Left lobe of liver (tissue), 2 donors: ENCODE results near the gene SLC24A4. TPM values are rescaled to one million over a fixed set of nuclear protein-coding genes. Genes with fewer than 3 reads are reported as not detected.

Experiments used
- ATAC-seq: fragments of 200-7000 bp; cut with Tn5 transposase; one replicate; pipeline ENCODE4 v1.9.1; 2020; ENCODE audit warnings: mild to moderate bottlenecking, moderate library complexity
- DNase-seq: peaks from one replicate; pipeline ENCODE4 v3.0.0-alpha.2; 2020; ENCODE audit warnings: low spot score
- total RNA-seq: library from RNA; stranded (reverse); gene quantifications from one replicate; pipeline ENCODE4 v1.2.1, GENCODE V29; 2021
- donor health status: DM: no; HTN: no; CAD: no; lungs with moderate emphysema.
- donor health status: DM: no; HTN: yes; CAD: no.

SLC24A4 gene
- total RNA-seq, 1 donor from 2014 or later, result 0.20 TPM

GRCh38 chr14:92513966-92514843 lies 191.2 kb downstream of the SLC24A4 start:
- DNase-seq, result peak; percentile 91
- ATAC-seq, result peak; percentile 86

- DNase-seq, result no peak
- ATAC-seq, result peak; percentile 11
Measured at GRCh38 chr14:92514844-92515514, 192.0 kb downstream of the SLC24A4 start.

GRCh38 chr14:92515546-92516343 lies 192.8 kb downstream of the SLC24A4 start:
- no peak for DNase-seq

GRCh38 chr14:92516344-92516965 lies 193.5 kb downstream of the SLC24A4 start:
- no peak for DNase-seq
- ATAC-seq, result no peak

More at GRCh38 chr14:92515546-92516343, 192.8 kb downstream of the SLC24A4 start:
- no peak for ATAC-seq

- no peak for ATAC-seq
- no peak for DNase-seq
Measured at GRCh38 chr14:92516966-92517506, 194.1 kb downstream of the SLC24A4 start.

- no peak for DNase-seq
- ATAC-seq, result no peak
Measured at GRCh38 chr14:92517761-92518160, 194.8 kb downstream of the SLC24A4 start.

- ATAC-seq, result no peak
- no peak for DNase-seq
Measured at GRCh38 chr14:92519246-92520101, 196.5 kb downstream of the SLC24A4 start.

GRCh38 chr14:92520102-92521057 lies 197.4 kb downstream of the SLC24A4 start:
- no peak for ATAC-seq

GRCh38 chr14:92521058-92521415 lies 198.1 kb downstream of the SLC24A4 start:
- no peak for DNase-seq
- ATAC-seq, result no peak

More at GRCh38 chr14:92520102-92521057, 197.4 kb downstream of the SLC24A4 start:
- no peak for DNase-seq

- DNase-seq (no peak), ATAC-seq (no peak)
Measured at GRCh38 chr14:92523752-92524151, 200.8 kb downstream of the SLC24A4 start.

- DNase-seq, result no peak
- no peak for ATAC-seq
Measured at GRCh38 chr14:92524602-92525185, 201.7 kb downstream of the SLC24A4 start.

- DNase-seq (no peak), ATAC-seq (no peak)
Measured at GRCh38 chr14:92525322-92526095, 202.5 kb downstream of the SLC24A4 start.

- ATAC-seq (peak; percentile 8), DNase-seq (no peak)
Measured at GRCh38 chr14:92527721-92528120, 204.8 kb downstream of the SLC24A4 start.

- DNase-seq, result no peak
- no peak for ATAC-seq
Measured at GRCh38 chr14:92528486-92529100, 205.6 kb downstream of the SLC24A4 start.

- ATAC-seq, result no peak
- DNase-seq, result no peak
Measured at GRCh38 chr14:92529903-92530302, 206.9 kb downstream of the SLC24A4 start.

- no peak for ATAC-seq
- no peak for DNase-seq
Measured at GRCh38 chr14:92531106-92531873, 208.3 kb downstream of the SLC24A4 start.
